ENCODE results near the gene PRMT1. TPM values are rescaled to one million over a fixed set of nuclear protein-coding genes. Genes with fewer than 3 reads are reported as not detected.

PRMT1 gene
- total RNA-seq, 1 donor from 2014 or later: 156 TPM

GRCh38 chr19:49676784-49677230 is 264 bp upstream of the PRMT1 start:
- H3K27me3 ChIP-seq: no peaks in the 10 kb centered on the region
- H3K4me3 ChIP-seq: peak overlapping the region; percentile 80 to 89
- no peaks in the 10 kb centered on the region for H3K9me3 ChIP-seq
- H3K36me3 ChIP-seq: peaks cover 0 to 9% of the 10 kb centered on the region in 2 donors
- intact Hi-C loops (cut with DNase I): no loop called here
- TF ChIP-seq POLR2AphosphoS5 (IDR thresholded peaks at IDR 0.05; ENCODE audit: insufficient read depth in 1 of 2, low read depth in 1 of 2) (peak in 1 of 2 donors; percentile 79), POLR2A (IDR thresholded peaks at IDR 0.05) (no peak)
- TF ChIP-seq, protein P1, sequence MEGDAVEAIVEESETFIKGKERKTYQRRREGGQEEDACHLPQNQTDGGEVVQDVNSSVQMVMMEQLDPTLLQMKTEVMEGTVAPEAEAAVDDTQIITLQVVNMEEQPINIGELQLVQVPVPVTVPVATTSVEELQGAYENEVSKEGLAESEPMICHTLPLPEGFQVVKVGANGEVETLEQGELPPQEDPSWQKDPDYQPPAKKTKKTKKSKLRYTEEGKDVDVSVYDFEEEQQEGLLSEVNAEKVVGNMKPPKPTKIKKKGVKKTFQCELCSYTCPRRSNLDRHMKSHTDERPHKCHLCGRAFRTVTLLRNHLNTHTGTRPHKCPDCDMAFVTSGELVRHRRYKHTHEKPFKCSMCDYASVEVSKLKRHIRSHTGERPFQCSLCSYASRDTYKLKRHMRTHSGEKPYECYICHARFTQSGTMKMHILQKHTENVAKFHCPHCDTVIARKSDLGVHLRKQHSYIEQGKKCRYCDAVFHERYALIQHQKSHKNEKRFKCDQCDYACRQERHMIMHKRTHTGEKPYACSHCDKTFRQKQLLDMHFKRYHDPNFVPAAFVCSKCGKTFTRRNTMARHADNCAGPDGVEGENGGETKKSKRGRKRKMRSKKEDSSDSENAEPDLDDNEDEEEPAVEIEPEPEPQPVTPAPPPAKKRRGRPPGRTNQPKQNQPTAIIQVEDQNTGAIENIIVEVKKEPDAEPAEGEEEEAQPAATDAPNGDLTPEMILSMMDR (IDR thresholded peaks at IDR 0.05): no peak
- H3K4me1 ChIP-seq: peaks cover 59% of the 10 kb centered on the region
- H3K27ac ChIP-seq: peak overlapping the region; percentile 95
- peak; percentile 100 for DNase-seq (ENCODE audit: extremely low spot score in 2 of 2)

DNA sequence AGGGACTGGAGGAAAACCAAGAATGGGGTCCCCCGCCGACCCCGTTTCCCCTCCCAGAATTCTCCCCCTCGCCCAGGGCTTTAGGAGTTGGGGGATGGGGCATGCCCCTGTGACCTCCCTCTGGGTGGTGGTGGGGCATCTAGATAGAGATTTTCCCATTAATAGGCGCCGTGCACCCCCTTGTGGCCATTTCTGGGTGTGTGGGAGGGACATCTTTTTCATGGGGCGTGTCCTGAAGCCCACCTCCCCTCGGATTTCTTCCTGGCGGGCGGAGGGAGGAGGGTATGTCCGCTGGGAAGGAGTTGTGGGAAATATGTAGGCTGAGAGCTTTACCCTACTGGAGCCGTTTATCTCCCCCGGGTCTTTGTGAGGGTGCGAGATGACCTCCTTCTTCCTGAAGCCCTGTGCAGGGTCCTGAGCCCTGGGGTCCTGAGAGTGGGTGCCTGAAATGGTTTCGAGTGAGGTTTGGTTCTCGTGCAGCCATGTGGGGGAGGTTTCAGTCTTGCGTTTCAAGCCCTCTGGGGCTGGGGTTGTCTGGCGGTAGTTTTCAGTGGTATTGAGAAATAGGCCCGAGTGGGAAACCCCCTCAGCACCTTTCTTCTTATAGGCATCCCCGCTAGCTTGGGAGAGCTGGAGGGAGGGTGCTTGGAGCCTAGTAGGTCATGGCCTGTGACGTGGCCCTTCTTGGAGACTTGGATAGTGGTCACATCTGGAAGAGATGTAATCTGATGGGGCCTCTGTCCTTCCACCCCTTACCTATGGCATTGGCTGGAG is 1.0 kb downstream of the PRMT1 start:
- H3K4me1 ChIP-seq: peaks cover 52% of the 10 kb centered on the region

GRCh38 chr19:49678985-49679770 is 2.1 kb downstream of the PRMT1 start:
- Histone ChIP-seq H3K9me3 (no peaks in the 10 kb centered on the region), H3K4me1 (peaks cover 52% of the 10 kb centered on the region), H3K27ac (peak overlapping the region; percentile 95), H3K36me3 (peaks cover 0 to 32% of the 10 kb centered on the region in 2 donors), H3K27me3 (no peaks in the 10 kb centered on the region), H3K4me3 (no peak overlapping the region)
- no peak for DNase-seq (ENCODE audit: extremely low spot score in 2 of 2)
- no peak for TF ChIP-seq POLR2AphosphoS5 (IDR thresholded peaks at IDR 0.05; ENCODE audit: insufficient read depth in 1 of 2, low read depth in 1 of 2)
- no peak for TF ChIP-seq POLR2A (IDR thresholded peaks at IDR 0.05)
- TF ChIP-seq, protein P1 (IDR thresholded peaks at IDR 0.05): no peak
- intact Hi-C loops (cut with DNase I): no loop called here

More for the DNA sequence above, 1.0 kb downstream of the PRMT1 start:
- intact Hi-C loops (cut with DNase I): no loop called here
- Histone ChIP-seq H3K36me3 (peaks cover 0 to 22% of the 10 kb centered on the region in 2 donors), H3K27me3 (no peaks in the 10 kb centered on the region), H3K4me3 (peak overlapping the region; percentile 80 to 89), H3K9me3 (no peaks in the 10 kb centered on the region), H3K27ac (peak overlapping the region; percentile 95)
- TF ChIP-seq POLR2A (IDR thresholded peaks at IDR 0.05): no peak
- TF ChIP-seq, protein P1 (IDR thresholded peaks at IDR 0.05): peak; percentile 34 to 60 (median 38)
- no peak for DNase-seq (ENCODE audit: extremely low spot score in 2 of 2)

- H3K9me3 ChIP-seq: no peaks in the 10 kb centered on the region
- H3K36me3 ChIP-seq: peaks cover 0 to 37% of the 10 kb centered on the region in 2 donors
- H3K4me1 ChIP-seq: peaks cover 52% of the 10 kb centered on the region
- H3K27me3 ChIP-seq: no peaks in the 10 kb centered on the region
- intact Hi-C loops (cut with DNase I): no loop called here
- peak overlapping the region in 1 of 2 donors; percentile 31 for H3K4me3 ChIP-seq
- H3K27ac ChIP-seq: peak overlapping the region; percentile 95
- no peak for DNase-seq (ENCODE audit: extremely low spot score in 2 of 2)
- TF ChIP-seq POLR2A (IDR thresholded peaks at IDR 0.05) (no peak), POLR2AphosphoS5 (IDR thresholded peaks at IDR 0.05; ENCODE audit: insufficient read depth in 1 of 2, low read depth in 1 of 2) (no peak)
- TF ChIP-seq, protein P1 (IDR thresholded peaks at IDR 0.05): no peak
Measured at GRCh38 chr19:49679771-49680413, 2.8 kb downstream of the PRMT1 start.
